ENCODE measurements around the gene RPL31. TPM values are rescaled to one million over a fixed set of nuclear protein-coding genes. Genes with fewer than 3 reads are reported as not detected.

RPL31 gene
- total and polyA plus RNA-seq, 12 donors, result 610 to 4,595 (median 717) TPM

GRCh38 chr2:101012054-101012705 is 10.1 kb downstream of the RPL31 start:
- DNase-seq, result no peak
- H3K27me3 ChIP-seq, result no peaks in the 10 kb centered on the region
- H3K9me3 ChIP-seq, result no peaks in the 10 kb centered on the region
- H3K4me3 ChIP-seq, result no peak overlapping the region
- no peak for TF ChIP-seq CTCF (IDR thresholded peaks at IDR 0.05)
- H3K4me1 ChIP-seq, result peaks cover 0 to 8% (median 0%) of the 10 kb centered on the region in 9 donors
- H3K36me3 ChIP-seq, result peaks cover 0 to 86% (median 24%) of the 10 kb centered on the region in 9 donors
- H3K27ac ChIP-seq, result no peak overlapping the region
- ATAC-seq, result no peak
- intact Hi-C loops (cut with DNase I), result loop anchor here (1.0 to 10.0 kb wide), 8 partner anchors 140 to 240 kb away; partner anchors contain the start of genes TBC1D8 (in 4 of the 10) and CNOT11 (in 1 of the 10)
- 57 to 64% methylated on average over 8 of the region's 8 CpGs for WGBS, 2 donors

- intact Hi-C loops (cut with DNase I), result loop anchor here (1.0 to 10.0 kb wide), 8 partner anchors 140 to 240 kb away; partner anchors contain the start of genes TBC1D8 (in 4 of the 10) and CNOT11 (in 1 of the 10)
- ATAC-seq, result no peak
- 41% methylated on average over 5 of the region's 5 CpGs for WGBS, 2 donors
- H3K27me3 ChIP-seq, result no peaks in the 10 kb centered on the region
- H3K9me3 ChIP-seq, result no peaks in the 10 kb centered on the region
- peaks cover 0 to 86% (median 19%) of the 10 kb centered on the region in 9 donors for H3K36me3 ChIP-seq
- TF ChIP-seq CTCF (IDR thresholded peaks at IDR 0.05), result peak; percentile 73 to 91 (median 81)
- H3K4me3 ChIP-seq, result no peak overlapping the region
- DNase-seq, result peak in 1 of 2 donors; percentile 26
- peaks cover 0 to 8% (median 0%) of the 10 kb centered on the region in 9 donors for H3K4me1 ChIP-seq
- no peak overlapping the region for H3K27ac ChIP-seq
Observed at GRCh38 chr2:101012706-101013181, 10.7 kb downstream of the RPL31 start.

GRCh38 chr2:101014264-101014857 is 12.3 kb downstream of the RPL31 start:
- Histone ChIP-seq H3K27ac (no peak overlapping the region), H3K4me1 (peaks cover 0 to 8% (median 0%) of the 10 kb centered on the region in 9 donors), H3K4me3 (no peak overlapping the region), H3K27me3 (no peaks in the 10 kb centered on the region), H3K9me3 (no peaks in the 10 kb centered on the region), H3K36me3 (peaks cover 0 to 86% (median 18%) of the 10 kb centered on the region in 9 donors)
- 89 to 91% methylated on average over 6 of the region's 6 CpGs for WGBS, 2 donors
- intact Hi-C loops (cut with DNase I), result loop anchor here in 6 of 10 donors (5.0 to 10.0 kb wide), 4 partner anchors 138 to 238 kb away; partner anchors contain the start of genes TBC1D8 (in 4 of the 6) and CNOT11 (in 1 of the 6)
- no peak for TF ChIP-seq CTCF (IDR thresholded peaks at IDR 0.05)
- DNase-seq, result no peak
- no peak for ATAC-seq

- H3K4me1 ChIP-seq, result peaks cover 0 to 7% (median 0%) of the 10 kb centered on the region in 9 donors
- TF ChIP-seq CTCF (IDR thresholded peaks at IDR 0.05), result no peak
- no peak overlapping the region for H3K4me3 ChIP-seq
- H3K27me3 ChIP-seq, result no peaks in the 10 kb centered on the region
- no peak for DNase-seq
- no peak overlapping the region for H3K27ac ChIP-seq
- no peak for ATAC-seq
- peaks cover 0 to 86% (median 21%) of the 10 kb centered on the region in 9 donors for H3K36me3 ChIP-seq
- intact Hi-C loops (cut with DNase I), result loop anchor here in 1 of 10 donors (10.0 kb wide), 1 partner anchor 187 kb away; no protein-coding TSS in a partner anchor
- 81 to 89% methylated on average over 3 of the region's 3 CpGs for WGBS, 2 donors
- no peaks in the 10 kb centered on the region for H3K9me3 ChIP-seq
Observed at GRCh38 chr2:101017371-101017770, 15.3 kb downstream of the RPL31 start.
